SK-N-SH treated with all-trans-retinoic acid at 6 μM for 48 hours (cell line): Measurements from ENCODE around the gene PELI3.

Experiments
- ARNTL ChIP-seq: fragments of 450-650 bp; formaldehyde crosslinking; IDR thresholded peaks from 2 replicates; pipeline ENCODE4 v1.5.0; 2020; ENCODE audit warnings: low read depth, mild to moderate bottlenecking, moderate library complexity, borderline replicate concordance
- RARB ChIP-seq: fragments of 250-450 bp; sonication (Bioruptor Pico); IDR thresholded peaks from 2 replicates; pipeline ENCODE4 v1.8.0; 2021; ENCODE audit warnings: mild to moderate bottlenecking, moderate library complexity
- TCF4 ChIP-seq: fragments of 250-450 bp; sonication (Bioruptor Pico); IDR thresholded peaks from 2 replicates; pipeline ENCODE4 v1.8.0; 2021; ENCODE audit warnings: mild to moderate bottlenecking, moderate library complexity, borderline replicate concordance
- ZFP3 ChIP-seq: fragments of 250-450 bp; sonication (Bioruptor Pico); IDR thresholded peaks from 2 replicates; pipeline ENCODE4 v1.5.0; 2020; ENCODE audit warnings: mild to moderate bottlenecking, moderate library complexity
- ZFP30 ChIP-seq: fragments of 450-650 bp; formaldehyde crosslinking; IDR thresholded peaks from 2 replicates; pipeline ENCODE4 v1.5.0; 2022; ENCODE audit warnings: mild to moderate bottlenecking, moderate library complexity
- ZNF70 ChIP-seq: fragments of 450-650 bp; formaldehyde crosslinking; IDR thresholded peaks from 2 replicates; pipeline ENCODE4 v1.5.0; 2020; ENCODE audit warnings: mild to moderate bottlenecking, moderate library complexity
- ZNF8 ChIP-seq: fragments of 450-650 bp; formaldehyde crosslinking; IDR thresholded peaks from 2 replicates; pipeline ENCODE4 v1.5.0; 2020; ENCODE audit warnings: mild to moderate bottlenecking, moderate library complexity
- TF ChIP-seq, protein P1 (sequence below): fragments of 250-450 bp; sonication (Bioruptor Pico); IDR thresholded peaks from 2 replicates; pipeline ENCODE4 v1.8.0; 2020; ENCODE audit warnings: mild to moderate bottlenecking, moderate library complexity, borderline replicate concordance
- TF ChIP-seq, protein P2 (sequence below): fragments of 250-450 bp; sonication (Bioruptor Pico); IDR thresholded peaks from 2 replicates; pipeline ENCODE4 v1.5.1; 2020; ENCODE audit warnings: low read depth, mild to moderate bottlenecking, moderate library complexity

DNA sequence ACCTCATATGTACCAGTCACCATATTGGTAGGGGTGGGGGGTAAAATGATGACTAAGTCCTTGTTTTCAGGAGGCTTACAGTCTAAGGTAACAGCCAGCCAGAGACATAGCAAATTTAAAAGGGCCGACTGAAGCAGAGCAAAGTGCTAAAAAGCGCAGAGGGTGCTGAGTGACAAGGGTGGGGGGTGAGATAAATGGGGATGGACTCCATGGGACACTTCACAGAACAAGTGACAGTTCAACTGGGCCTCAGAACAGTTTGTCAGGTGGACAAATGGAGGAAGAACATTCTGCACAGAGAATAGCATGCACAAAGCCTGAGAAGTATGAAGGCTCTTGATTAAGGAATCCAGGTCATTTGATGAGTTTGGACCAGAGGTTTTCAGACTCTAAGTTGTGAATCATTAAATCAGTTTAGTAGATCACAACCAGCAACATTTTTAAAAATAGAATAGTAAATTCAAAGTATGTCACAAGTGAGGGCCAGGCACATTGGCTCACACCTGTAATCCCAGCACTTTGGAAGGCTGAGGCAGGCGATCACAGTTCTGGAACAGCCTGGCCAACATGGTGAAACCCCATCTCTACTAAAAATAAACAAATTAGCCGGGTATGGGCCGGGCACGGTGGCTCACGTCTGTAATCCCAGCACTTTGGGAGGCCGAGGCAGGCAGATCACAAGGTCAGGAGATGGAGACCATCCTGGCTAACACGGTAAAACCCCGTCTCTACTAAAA, 57.8 kb downstream of the PELI3 start:
- TF ChIP-seq, protein P1, sequence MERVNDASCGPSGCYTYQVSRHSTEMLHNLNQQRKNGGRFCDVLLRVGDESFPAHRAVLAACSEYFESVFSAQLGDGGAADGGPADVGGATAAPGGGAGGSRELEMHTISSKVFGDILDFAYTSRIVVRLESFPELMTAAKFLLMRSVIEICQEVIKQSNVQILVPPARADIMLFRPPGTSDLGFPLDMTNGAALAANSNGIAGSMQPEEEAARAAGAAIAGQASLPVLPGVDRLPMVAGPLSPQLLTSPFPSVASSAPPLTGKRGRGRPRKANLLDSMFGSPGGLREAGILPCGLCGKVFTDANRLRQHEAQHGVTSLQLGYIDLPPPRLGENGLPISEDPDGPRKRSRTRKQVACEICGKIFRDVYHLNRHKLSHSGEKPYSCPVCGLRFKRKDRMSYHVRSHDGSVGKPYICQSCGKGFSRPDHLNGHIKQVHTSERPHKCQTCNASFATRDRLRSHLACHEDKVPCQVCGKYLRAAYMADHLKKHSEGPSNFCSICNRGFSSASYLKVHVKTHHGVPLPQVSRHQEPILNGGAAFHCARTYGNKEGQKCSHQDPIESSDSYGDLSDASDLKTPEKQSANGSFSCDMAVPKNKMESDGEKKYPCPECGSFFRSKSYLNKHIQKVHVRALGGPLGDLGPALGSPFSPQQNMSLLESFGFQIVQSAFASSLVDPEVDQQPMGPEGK (CRISPR knock-in tag), result no peak
- TF ChIP-seq TCF4 (no peak), ZNF70 (no peak), ZFP30 (CRISPR knock-in tag) (no peak), RARB (no peak), ZNF8 (CRISPR knock-in tag) (no peak), ARNTL (no peak), ZFP3 (CRISPR knock-in tag) (no peak)
- TF ChIP-seq, protein P2, sequence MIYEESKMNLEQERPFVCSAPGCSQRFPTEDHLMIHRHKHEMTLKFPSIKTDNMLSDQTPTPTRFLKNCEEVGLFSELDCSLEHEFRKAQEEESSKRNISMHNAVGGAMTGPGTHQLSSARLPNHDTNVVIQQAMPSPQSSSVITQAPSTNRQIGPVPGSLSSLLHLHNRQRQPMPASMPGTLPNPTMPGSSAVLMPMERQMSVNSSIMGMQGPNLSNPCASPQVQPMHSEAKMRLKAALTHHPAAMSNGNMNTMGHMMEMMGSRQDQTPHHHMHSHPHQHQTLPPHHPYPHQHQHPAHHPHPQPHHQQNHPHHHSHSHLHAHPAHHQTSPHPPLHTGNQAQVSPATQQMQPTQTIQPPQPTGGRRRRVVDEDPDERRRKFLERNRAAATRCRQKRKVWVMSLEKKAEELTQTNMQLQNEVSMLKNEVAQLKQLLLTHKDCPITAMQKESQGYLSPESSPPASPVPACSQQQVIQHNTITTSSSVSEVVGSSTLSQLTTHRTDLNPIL (CRISPR knock-in tag), result no peak
